Measurements from ENCODE around the gene BAD. TPM values are rescaled to one million over a fixed set of nuclear protein-coding genes. Genes with fewer than 3 reads are reported as not detected.

The BAD gene
- total RNA-seq, 1 experiment from 2014 or later = 368 TPM

- ChIA-PET POLR2A (ENCODE audit: unreplicated experiment) (interaction anchor here (0.7 to 1.2 kb wide), 2 partner anchors 17 to 19 kb away, joined by 3 to 5 read pairs; no protein-coding TSS in a partner anchor), CTCF (interaction anchor here (0.7 to 2.0 kb wide), 3 partner anchors 22 to 423 kb away, joined by 3 to 9 read pairs (median 3); no protein-coding TSS in a partner anchor)
- Histone ChIP-seq H3K9me2 (replicated peaks; ENCODE audit: low read length) (no peaks in the 10 kb centered on the region), H3K79me2 (ENCODE audit: low read length) (peaks cover 25% of the 10 kb centered on the region), H3K4me2 (ENCODE audit: low read length) (peak overlapping the region; percentile 97), H2AFZ (ENCODE audit: low read length) (peak overlapping the region; percentile 92), H3K4me1 (ENCODE audit: insufficient read depth, low read length) (peaks cover 39% of the 10 kb centered on the region), H3K27ac (ENCODE audit: low read length) (no peak overlapping the region), H3K27me3 (ENCODE audit: low read length) (no peaks in the 10 kb centered on the region), H4K20me1 (ENCODE audit: low read length) (no peaks in the 10 kb centered on the region), H3K4me3 (ENCODE audit: low read length) (peak overlapping the region; percentile 83), H3F3A (ENCODE audit: low read length, unreplicated experiment) (no peaks in the 10 kb centered on the region), H3K9me3 (ENCODE audit: low read length) (no peaks in the 10 kb centered on the region), H3K9ac (ENCODE audit: low read length) (peak overlapping the region; percentile 79), H3K36me3 (ENCODE audit: low read depth, low read length) (0 out of 2 replicates have a peak, but pooled peaks cover 3% of the 10 kb centered on the region)
- intact Hi-C loops (cut with micrococcal nuclease) = loop anchor here (1.0 kb wide), 1 partner anchor 22 kb away; no protein-coding TSS in a partner anchor
- TF ChIP-seq, protein P1, sequence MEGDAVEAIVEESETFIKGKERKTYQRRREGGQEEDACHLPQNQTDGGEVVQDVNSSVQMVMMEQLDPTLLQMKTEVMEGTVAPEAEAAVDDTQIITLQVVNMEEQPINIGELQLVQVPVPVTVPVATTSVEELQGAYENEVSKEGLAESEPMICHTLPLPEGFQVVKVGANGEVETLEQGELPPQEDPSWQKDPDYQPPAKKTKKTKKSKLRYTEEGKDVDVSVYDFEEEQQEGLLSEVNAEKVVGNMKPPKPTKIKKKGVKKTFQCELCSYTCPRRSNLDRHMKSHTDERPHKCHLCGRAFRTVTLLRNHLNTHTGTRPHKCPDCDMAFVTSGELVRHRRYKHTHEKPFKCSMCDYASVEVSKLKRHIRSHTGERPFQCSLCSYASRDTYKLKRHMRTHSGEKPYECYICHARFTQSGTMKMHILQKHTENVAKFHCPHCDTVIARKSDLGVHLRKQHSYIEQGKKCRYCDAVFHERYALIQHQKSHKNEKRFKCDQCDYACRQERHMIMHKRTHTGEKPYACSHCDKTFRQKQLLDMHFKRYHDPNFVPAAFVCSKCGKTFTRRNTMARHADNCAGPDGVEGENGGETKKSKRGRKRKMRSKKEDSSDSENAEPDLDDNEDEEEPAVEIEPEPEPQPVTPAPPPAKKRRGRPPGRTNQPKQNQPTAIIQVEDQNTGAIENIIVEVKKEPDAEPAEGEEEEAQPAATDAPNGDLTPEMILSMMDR (conservative IDR thresholded peaks at IDR 0.05; ENCODE audit: low read depth, low read length) = no peak
- no peak for TF ChIP-seq EZH2 (IDR thresholded peaks at IDR 0.05; ENCODE audit: low read length, unreplicated experiment)
- ATAC-seq = peak; percentile 36
- DNase-seq = peak; percentile 47
- TSS peak; percentile 70 for BruUV-seq (replicated peaks)
These were observed 57.9 kb downstream of the BAD start for GRCh38 chr11:64226507-64227051.

- Histone ChIP-seq H4K20me1 (ENCODE audit: low read length) (no peaks in the 10 kb centered on the region), H3K9me3 (ENCODE audit: low read length) (no peaks in the 10 kb centered on the region), H2AFZ (ENCODE audit: low read length) (peak within 1 kb of the TSS; percentile 92), H3K4me2 (ENCODE audit: low read length) (peak within 1 kb of the TSS; percentile 97), H3K4me3 (ENCODE audit: low read length) (peak within 1 kb of the TSS; percentile 83), H3K4me1 (ENCODE audit: insufficient read depth, low read length) (peaks cover 35% of the 10 kb centered on the region), H3F3A (ENCODE audit: low read length, unreplicated experiment) (no peaks in the 10 kb centered on the region), H3K27me3 (ENCODE audit: low read length) (no peaks in the 10 kb centered on the region), H3K27ac (ENCODE audit: low read length) (no peak within 1 kb of the TSS), H3K9ac (ENCODE audit: low read length) (peak within 1 kb of the TSS; percentile 79), H3K79me2 (ENCODE audit: low read length) (peaks cover 23% of the 10 kb centered on the region), H3K36me3 (ENCODE audit: low read depth, low read length) (0 out of 2 replicates have a peak, but pooled peaks cover 3% of the 10 kb centered on the region), H3K9me2 (replicated peaks; ENCODE audit: low read length) (no peaks in the 10 kb centered on the region)
- TSS peak; percentile 62 for BruUV-seq (replicated peaks)
- CTCF ChIA-PET = interaction anchor here (0.7 to 2.0 kb wide), 2 partner anchors 21 to 424 kb away, joined by 3 to 9 read pairs; no protein-coding TSS in a partner anchor
- ATAC-seq (peak; percentile 68), DNase-seq (peak; percentile 88)
- TF ChIP-seq, protein P1 (conservative IDR thresholded peaks at IDR 0.05; ENCODE audit: low read depth, low read length) = peak; percentile 49
- no peak for TF ChIP-seq EZH2phosphoT487 (IDR thresholded peaks at IDR 0.05; ENCODE audit: borderline replicate concordance, low read length)
- TF ChIP-seq EZH2 (IDR thresholded peaks at IDR 0.05; ENCODE audit: low read length, unreplicated experiment) = no peak
- POLR2A ChIA-PET (ENCODE audit: unreplicated experiment) = interaction anchor here (1.2 kb wide), 1 partner anchor 19 kb away, joined by 5 read pairs; no protein-coding TSS in a partner anchor
- intact Hi-C loops (cut with micrococcal nuclease) = loop anchor here (1.0 kb wide), 1 partner anchor 22 kb away; no protein-coding TSS in a partner anchor
These were observed 58.6 kb downstream of the BAD start, which contains the start of the genes NUDT22 and TRPT1 for GRCh38 chr11:64225608-64226506. NUDT22 (plus strand) TSS chr11:64226274; CDS start chr11:64226653, 379 bp downstream. TRPT1 (minus strand) TSS chr11:64226186; CDS start chr11:64225860, 326 bp downstream.

All from PC-3 (cell line).